ENCODE measurements around the gene CBLN3.
"Not testable (repeated sequence)": the region's sequence is repeated elsewhere in the genome, so short reads cannot be mapped to it uniquely, and the experiment has no call there.

DNA sequence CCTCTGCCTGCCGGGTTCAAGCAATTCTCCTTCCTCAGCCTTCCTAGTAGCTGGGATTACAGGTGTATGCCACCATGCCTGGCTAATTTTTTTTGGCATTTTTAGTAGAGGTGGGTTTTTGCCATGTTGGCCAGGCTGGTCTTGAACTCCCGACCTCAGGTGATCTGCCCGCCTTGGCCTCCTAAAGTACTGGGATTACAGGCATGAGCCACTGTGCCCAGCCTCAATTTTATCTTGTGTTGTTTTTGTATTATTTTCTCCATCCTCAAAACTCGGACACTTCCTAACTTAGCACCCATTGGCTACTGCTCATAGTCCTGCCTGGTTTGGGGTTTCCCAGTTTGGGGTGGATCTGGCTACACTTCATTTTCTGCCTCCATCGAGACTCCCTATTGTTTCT, 41.9 kb downstream of the CBLN3 start:
- TF ChIP-seq, protein P1, sequence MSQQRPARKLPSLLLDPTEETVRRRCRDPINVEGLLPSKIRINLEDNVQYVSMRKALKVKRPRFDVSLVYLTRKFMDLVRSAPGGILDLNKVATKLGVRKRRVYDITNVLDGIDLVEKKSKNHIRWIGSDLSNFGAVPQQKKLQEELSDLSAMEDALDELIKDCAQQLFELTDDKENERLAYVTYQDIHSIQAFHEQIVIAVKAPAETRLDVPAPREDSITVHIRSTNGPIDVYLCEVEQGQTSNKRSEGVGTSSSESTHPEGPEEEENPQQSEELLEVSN (IDR thresholded peaks at IDR 0.05; ENCODE audit: borderline replicate concordance, low read depth) = not testable (repeated sequence)
- TF ChIP-seq, protein P2, sequence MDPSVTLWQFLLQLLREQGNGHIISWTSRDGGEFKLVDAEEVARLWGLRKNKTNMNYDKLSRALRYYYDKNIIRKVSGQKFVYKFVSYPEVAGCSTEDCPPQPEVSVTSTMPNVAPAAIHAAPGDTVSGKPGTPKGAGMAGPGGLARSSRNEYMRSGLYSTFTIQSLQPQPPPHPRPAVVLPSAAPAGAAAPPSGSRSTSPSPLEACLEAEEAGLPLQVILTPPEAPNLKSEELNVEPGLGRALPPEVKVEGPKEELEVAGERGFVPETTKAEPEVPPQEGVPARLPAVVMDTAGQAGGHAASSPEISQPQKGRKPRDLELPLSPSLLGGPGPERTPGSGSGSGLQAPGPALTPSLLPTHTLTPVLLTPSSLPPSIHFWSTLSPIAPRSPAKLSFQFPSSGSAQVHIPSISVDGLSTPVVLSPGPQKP (IDR thresholded peaks at IDR 0.05; ENCODE audit: low read depth, low read length) = not testable (repeated sequence)
- not testable (repeated sequence) for TF ChIP-seq JUNB (IDR thresholded peaks at IDR 0.05)

All from A549 (cell line).